Muscle of leg (tissue), 16 donors: ENCODE measurements around the gene PPP1R3E. TPM values are rescaled to one million over a fixed set of nuclear protein-coding genes. Genes with fewer than 3 reads are reported as not detected.

Experiments used
- DNase-seq: peaks from one replicate; pipeline ENCODE4 v3.0.0; 2013
- H3K27ac ChIP-seq: one replicate; pipeline ENCODE4 v1.5.1; 2013; ENCODE audit warnings: mild to moderate bottlenecking, low read length, control low read depth
- H3K27me3 ChIP-seq: one replicate; pipeline ENCODE4 v1.6.1; 2013; ENCODE audit warnings: low read length; ENCODE audit not compliant: control insufficient read depth, insufficient read depth
- H3K36me3 ChIP-seq: one replicate; pipeline ENCODE4 v1.6.1; 2013; ENCODE audit warnings: low read length; ENCODE audit not compliant: control insufficient read depth, insufficient read depth
- H3K4me1 ChIP-seq: one replicate; pipeline ENCODE4 v1.6.1; 2013; ENCODE audit warnings: low read length; ENCODE audit not compliant: control insufficient read depth, insufficient read depth
- H3K4me3 ChIP-seq: one replicate; pipeline ENCODE4 v1.5.1; 2013; ENCODE audit warnings: low read length, control low read depth
- H3K9me3 ChIP-seq: replicated peaks from 2 replicates; pipeline ENCODE4 v1.6.1; 2013; ENCODE audit warnings: low read depth, low read length; ENCODE audit not compliant: control insufficient read depth
- WGBS: methylation state at CpG from one replicate; pipeline ENCODE4 v1.1.5; 2013; ENCODE audit warnings: missing lambda C conversion rate; ENCODE audit not compliant: insufficient coverage; 5-methylcytosine and 5-hydroxymethylcytosine counted together
- long read RNA-seq, 11 donors: transcript quantifications; one replicate each; lab custom pipeline, GENCODE V29; 2026
- polyA plus RNA-seq, 8 donors: library from polyadenylated mRNA; unstranded; fragments of 120-200 nt; gene quantifications; one replicate each; pipeline versions ENCODE4 v1.2.1 to v1.2.3, GENCODE V29; 2013; ENCODE audit warnings: inconsistent platforms in 1 of 8, low replicate concordance in 1 of 8; ENCODE audit not compliant: insufficient read length in 8 of 8, insufficient read depth in 1 of 8
- total RNA-seq: library from RNA; stranded (reverse); fragments of 120-200 nt; gene quantifications from one replicate; pipeline ENCODE4 v1.2.4, GENCODE V29; 2013

PPP1R3E gene
- total RNA-seq, result 7.5 TPM
- polyA plus RNA-seq, result 10 to 100 TPM in 5 of 8 donors, 1 to 10 TPM in 3; 8.0 to 19.2 (median 12.3) TPM
- long read RNA-seq, donor 1, result 0 reads
- long read RNA-seq, donor 2, result 0 reads
- long read RNA-seq, donor 3, partial matches to known transcripts, result 346 of 347 reads
- long read RNA-seq, donor 3, other reads (novel, unspliced or antisense), result 0 of 347 reads
- long read RNA-seq, donor 4, result 0 reads
- long read RNA-seq, donor 5, partial matches to known transcripts, result 8 of 8 reads
- long read RNA-seq, donor 5, other reads (novel, unspliced or antisense), result 0 of 8 reads
- long read RNA-seq, donor 6, partial matches to known transcripts, result 378 of 378 reads
- long read RNA-seq, donor 6, other reads (novel, unspliced or antisense), result 0 of 378 reads
- long read RNA-seq, donor 7, partial matches to known transcripts, result 200 of 200 reads
- long read RNA-seq, donor 7, other reads (novel, unspliced or antisense), result 0 of 200 reads
- long read RNA-seq, donor 8, result 0 reads
- long read RNA-seq, donor 9, partial matches to known transcripts, result 38 of 39 reads
- long read RNA-seq, donor 9, other reads (novel, unspliced or antisense), result 0 of 39 reads
- long read RNA-seq, donor 10, result 0 reads
- long read RNA-seq, donor 11, result 0 reads

GRCh38 chr14:23302290-23303225 lies at the start of gene PPP1R3E:
PPP1R3E (minus strand) TSS chr14:23302859; CDS start chr14:23302576, 283 bp downstream.
- peaks cover 32% of the 10 kb centered on the region for H3K4me1 ChIP-seq

GRCh38 chr14:23351681-23352505 lies 49.2 kb upstream of the PPP1R3E start:
- Histone ChIP-seq H3K36me3 (peaks cover 24% of the 10 kb centered on the region), H3K4me1 (peaks cover 14% of the 10 kb centered on the region), H3K9me3 (no peaks in the 10 kb centered on the region), H3K4me3 (peak overlapping the region; percentile 64), H3K27me3 (peaks cover 16% of the 10 kb centered on the region), H3K27ac (no peak overlapping the region)
- DNase-seq, result peak; percentile 38
- WGBS, result 7% methylated on average over 44 of the region's 61 CpGs

More at GRCh38 chr14:23302290-23303225, at the start of gene PPP1R3E:
- Histone ChIP-seq H3K27me3 (no peaks in the 10 kb centered on the region), H3K4me3 (peak within 1 kb of the TSS; percentile 76), H3K36me3 (peaks cover 19% of the 10 kb centered on the region), H3K27ac (peak within 1 kb of the TSS; percentile 96), H3K9me3 (no peaks in the 10 kb centered on the region)
- peak; percentile 79 for DNase-seq
- WGBS, result under 1% methylated on average over 66 of the region's 81 CpGs

GRCh38 chr14:23349156-23349845 lies 46.6 kb upstream of the PPP1R3E start:
- Histone ChIP-seq H3K4me3 (no peak overlapping the region), H3K27me3 (peaks cover 16% of the 10 kb centered on the region), H3K4me1 (peaks cover 14% of the 10 kb centered on the region), H3K9me3 (no peaks in the 10 kb centered on the region), H3K27ac (no peak overlapping the region), H3K36me3 (peaks cover 16% of the 10 kb centered on the region)
- WGBS, result 86% methylated on average over 7 of the region's 8 CpGs
- DNase-seq, result no peak

- Histone ChIP-seq H3K27me3 (peaks cover 10% of the 10 kb centered on the region), H3K4me3 (no peak overlapping the region), H3K4me1 (peaks cover 13% of the 10 kb centered on the region), H3K9me3 (no peaks in the 10 kb centered on the region), H3K36me3 (peaks cover 16% of the 10 kb centered on the region), H3K27ac (no peak overlapping the region)
- no peak for DNase-seq
- WGBS, result 100% methylated on average over 1 of the region's 6 CpGs
These were observed 45.6 kb upstream of the PPP1R3E start for GRCh38 chr14:23348297-23348655.

- H3K4me3 ChIP-seq, result no peak overlapping the region
- no peak for DNase-seq
- H3K4me1 ChIP-seq, result peaks cover 10% of the 10 kb centered on the region
- 82% methylated on average over 8 of the region's 19 CpGs for WGBS
- H3K36me3 ChIP-seq, result peaks cover 16% of the 10 kb centered on the region
- H3K9me3 ChIP-seq, result no peaks in the 10 kb centered on the region
- H3K27ac ChIP-seq, result no peak overlapping the region
- H3K27me3 ChIP-seq, result peaks cover 10% of the 10 kb centered on the region
These were observed 45.0 kb upstream of the PPP1R3E start for GRCh38 chr14:23347406-23348296.

GRCh38 chr14:23346693-23347405 lies 44.2 kb upstream of the PPP1R3E start:
- peaks cover 16% of the 10 kb centered on the region for H3K36me3 ChIP-seq
- no peak overlapping the region for H3K27ac ChIP-seq

GRCh38 chr14:23345987-23346692 lies 43.5 kb upstream of the PPP1R3E start:
- Histone ChIP-seq H3K4me3 (no peak overlapping the region), H3K36me3 (peaks cover 16% of the 10 kb centered on the region), H3K27me3 (no peaks in the 10 kb centered on the region), H3K4me1 (no peaks in the 10 kb centered on the region), H3K27ac (no peak overlapping the region), H3K9me3 (no peaks in the 10 kb centered on the region)
- no peak for DNase-seq
- WGBS, result 76% methylated on average over 7 of the region's 13 CpGs

More at GRCh38 chr14:23346693-23347405, 44.2 kb upstream of the PPP1R3E start:
- no peaks in the 10 kb centered on the region for H3K9me3 ChIP-seq
- peaks cover 4% of the 10 kb centered on the region for H3K4me1 ChIP-seq
- 67% methylated on average over 21 of the region's 27 CpGs for WGBS
- H3K27me3 ChIP-seq, result peaks cover 5% of the 10 kb centered on the region
- no peak overlapping the region for H3K4me3 ChIP-seq
- no peak for DNase-seq
